Measurements from ENCODE around the gene DNAJC11.
"Not testable (repeated sequence)": the region's sequence is repeated elsewhere in the genome, so short reads cannot be mapped to it uniquely, and the experiment has no call there.

Gene DNAJC11

DNA sequence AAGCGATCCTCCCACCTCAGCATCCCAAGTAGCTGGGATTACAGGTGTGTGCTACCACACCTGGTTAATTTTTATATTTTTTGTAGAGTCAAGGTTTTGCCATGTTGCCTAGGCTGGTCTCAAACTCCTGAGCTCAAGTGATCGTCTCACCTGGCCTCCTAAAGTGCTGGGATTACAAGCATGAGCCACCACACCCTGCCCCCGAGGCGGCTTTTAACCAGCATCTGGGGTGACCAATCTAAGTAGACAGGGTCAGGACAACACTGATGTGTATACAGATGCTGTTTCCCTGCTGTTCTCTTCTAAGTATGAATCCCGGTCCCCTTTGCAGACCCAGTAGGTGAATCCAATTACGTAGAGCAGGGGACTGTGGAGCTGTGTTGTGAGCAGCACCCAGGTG, 53.1 kb downstream of the DNAJC11 start:
- Mint-ChIP-seq H3K36me3 (peaks cover 8% of the 10 kb centered on the region), H3K4me3 (no peak overlapping the region), H3K4me1 (ENCODE audit: low read depth) (no peaks in the 10 kb centered on the region), H3K27me3 (no peaks in the 10 kb centered on the region), H3K27ac (no peak overlapping the region), H3K9me3 (ENCODE audit: low read depth) (no peaks in the 10 kb centered on the region)

DNA sequence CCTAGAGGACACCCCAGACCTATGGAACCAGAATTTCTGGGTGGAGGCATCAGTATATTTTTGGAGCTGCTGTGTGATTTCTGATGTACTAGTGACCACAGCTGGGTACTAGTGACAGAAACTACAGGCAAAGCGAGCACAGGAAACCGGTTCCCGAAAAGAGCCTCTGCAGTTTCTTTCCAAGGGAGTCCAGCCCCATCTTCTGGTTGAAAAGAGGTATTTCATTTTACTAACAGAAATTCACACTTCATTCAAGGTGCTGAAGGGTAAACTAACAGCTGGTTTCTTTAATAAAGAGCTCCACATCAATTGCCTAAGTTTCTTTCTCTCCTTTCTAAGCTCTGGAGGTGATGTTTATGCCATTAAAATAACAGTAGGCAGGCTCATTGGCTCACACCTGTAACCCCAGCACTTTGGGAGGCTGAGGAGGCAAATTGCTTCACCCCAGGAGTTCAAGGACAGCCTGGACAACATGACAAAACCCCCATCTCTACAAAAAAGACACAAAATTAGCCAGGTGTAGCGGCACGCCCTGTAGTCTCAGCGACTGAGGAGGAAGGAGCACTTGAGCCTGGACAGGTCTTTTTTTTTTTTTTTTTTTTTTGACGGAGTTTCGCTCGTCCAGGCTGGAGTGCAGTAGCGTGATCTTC, 55.0 kb downstream of the DNAJC11 start:
- H3K27ac Mint-ChIP-seq: no peak overlapping the region
- peaks cover 5% of the 10 kb centered on the region for H3K36me3 Mint-ChIP-seq
- no peaks in the 10 kb centered on the region for H3K4me1 Mint-ChIP-seq (ENCODE audit: low read depth)
- H3K4me3 Mint-ChIP-seq: no peak overlapping the region
- no peaks in the 10 kb centered on the region for H3K27me3 Mint-ChIP-seq
- H3K9me3 Mint-ChIP-seq (ENCODE audit: low read depth): no peaks in the 10 kb centered on the region

DNA sequence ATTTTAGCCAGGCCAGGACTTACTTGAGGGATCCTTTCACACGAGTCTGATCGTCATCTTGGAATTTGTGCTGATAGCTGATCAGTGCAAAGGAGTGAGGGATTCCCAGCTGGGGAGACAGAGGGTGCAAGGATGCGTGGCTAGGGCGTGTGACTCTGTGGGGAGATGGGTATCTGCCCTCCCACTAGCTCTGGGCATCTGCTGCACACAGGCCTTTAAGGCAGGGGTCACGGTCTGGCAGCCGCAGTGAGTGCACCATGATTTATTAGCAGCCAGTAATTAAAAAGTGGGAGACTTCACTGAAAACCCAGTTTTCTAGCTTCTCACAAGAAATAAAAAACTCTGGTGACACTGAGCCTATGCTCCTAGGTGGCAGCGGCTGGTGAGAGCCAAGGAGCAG, 56.6 kb downstream of the DNAJC11 start:
- no peaks in the 10 kb centered on the region for H3K4me1 Mint-ChIP-seq (ENCODE audit: low read depth)
- no peak overlapping the region for H3K4me3 Mint-ChIP-seq
- no peak overlapping the region for H3K27ac Mint-ChIP-seq
- H3K9me3 Mint-ChIP-seq (ENCODE audit: low read depth): no peaks in the 10 kb centered on the region
- H3K36me3 Mint-ChIP-seq: peaks cover 2% of the 10 kb centered on the region
- no peaks in the 10 kb centered on the region for H3K27me3 Mint-ChIP-seq

DNA sequence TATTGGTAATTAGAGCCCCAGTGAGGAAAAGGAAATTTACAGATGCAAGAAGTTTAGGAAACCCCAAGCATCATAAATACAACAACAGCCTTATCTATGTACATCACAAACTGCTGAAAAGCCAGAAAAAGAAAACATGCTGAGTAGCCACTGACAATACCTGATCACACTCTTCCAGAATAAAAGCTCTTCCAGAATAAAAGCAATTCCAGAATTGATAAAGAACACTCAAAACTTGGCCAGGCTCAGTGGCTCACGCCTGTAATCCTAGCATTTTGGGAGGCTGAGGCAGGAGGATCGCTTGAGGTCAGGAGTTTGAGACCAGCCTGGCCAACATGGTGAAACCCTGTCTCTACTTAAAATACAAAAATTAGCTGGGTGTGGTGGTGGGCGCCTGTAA, 60.7 kb downstream of the DNAJC11 start:
- H3K27me3 Mint-ChIP-seq; H3K9me3 Mint-ChIP-seq (ENCODE audit: low read depth); H3K4me3 Mint-ChIP-seq; H3K36me3 Mint-ChIP-seq; H3K27ac Mint-ChIP-seq; H3K4me1 Mint-ChIP-seq (ENCODE audit: low read depth): not testable (repeated sequence)

DNA sequence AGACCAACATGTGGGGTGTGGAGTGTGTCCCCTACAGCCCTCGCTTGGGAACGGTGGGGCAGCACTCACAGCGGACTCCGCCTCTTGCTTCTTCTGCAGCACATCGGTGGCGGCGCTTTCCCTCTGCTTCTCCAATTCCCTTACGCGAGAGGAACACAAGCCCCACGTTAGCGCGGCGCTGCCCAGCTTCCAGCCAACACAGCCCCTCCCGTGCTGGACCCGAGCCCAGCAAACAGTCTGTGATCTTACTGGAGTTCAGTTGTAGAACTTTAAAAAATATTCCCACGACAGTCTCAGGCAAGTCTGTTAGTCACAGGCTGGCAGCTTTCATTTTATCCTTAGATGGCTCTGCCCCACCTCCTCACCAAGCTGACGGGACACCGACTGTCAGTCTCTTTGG, 63.4 kb downstream of the DNAJC11 start:
- Mint-ChIP-seq H3K4me3 (no peak overlapping the region), H3K4me1 (ENCODE audit: low read depth) (no peaks in the 10 kb centered on the region), H3K27ac (no peak overlapping the region), H3K27me3 (no peaks in the 10 kb centered on the region), H3K36me3 (no peaks in the 10 kb centered on the region), H3K9me3 (ENCODE audit: low read depth) (no peaks in the 10 kb centered on the region)

DNA sequence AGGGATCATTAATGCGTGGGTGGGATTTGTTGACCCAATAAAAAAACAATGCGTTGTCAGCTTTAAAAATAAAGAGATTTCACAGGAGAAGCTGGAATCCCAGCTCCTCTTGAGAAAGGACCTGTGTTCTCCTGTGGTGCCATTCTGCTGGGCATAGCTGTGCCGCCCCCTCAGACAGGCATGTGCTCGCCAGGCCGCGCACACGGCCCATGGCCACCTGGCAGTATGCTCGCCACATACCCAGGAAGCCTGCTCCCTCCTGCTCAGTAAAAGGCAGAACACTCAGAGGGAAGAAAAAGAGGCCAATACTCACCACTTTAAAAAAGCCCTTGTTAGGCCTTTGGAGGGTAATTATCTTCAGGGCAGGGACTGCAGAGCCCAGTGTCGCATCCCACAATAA, 63.8 kb downstream of the DNAJC11 start:
- no peak overlapping the region for H3K27ac Mint-ChIP-seq
- H3K36me3 Mint-ChIP-seq: no peaks in the 10 kb centered on the region

DNA sequence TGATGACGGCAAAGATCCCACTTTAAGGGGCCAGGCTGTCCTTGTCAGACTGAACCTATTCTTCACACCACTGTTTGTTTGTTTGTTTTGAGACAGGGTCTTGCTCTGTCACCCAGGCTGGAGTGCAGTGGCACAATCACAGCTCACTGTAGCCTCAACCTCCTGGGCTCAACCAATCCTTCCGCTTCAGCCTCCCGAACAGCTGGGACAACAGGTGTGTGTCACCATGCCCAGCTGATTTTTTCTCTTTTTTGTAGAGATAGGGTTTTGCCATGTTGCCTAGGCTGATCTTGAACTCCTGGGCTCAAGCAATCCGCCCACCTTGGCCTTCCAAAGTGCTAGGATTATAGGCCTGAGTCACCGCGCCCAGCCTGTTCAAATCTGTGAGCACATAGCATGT, 64.8 kb downstream of the DNAJC11 start:
- H3K27me3 Mint-ChIP-seq; H3K9me3 Mint-ChIP-seq (ENCODE audit: low read depth); H3K4me1 Mint-ChIP-seq (ENCODE audit: low read depth); H3K36me3 Mint-ChIP-seq; H3K4me3 Mint-ChIP-seq; H3K27ac Mint-ChIP-seq: not testable (repeated sequence)

More for the DNA sequence above, 63.8 kb downstream of the DNAJC11 start:
- Mint-ChIP-seq H3K9me3 (ENCODE audit: low read depth) (no peaks in the 10 kb centered on the region), H3K4me1 (ENCODE audit: low read depth) (no peaks in the 10 kb centered on the region), H3K27me3 (no peaks in the 10 kb centered on the region), H3K4me3 (no peak overlapping the region)

DNA sequence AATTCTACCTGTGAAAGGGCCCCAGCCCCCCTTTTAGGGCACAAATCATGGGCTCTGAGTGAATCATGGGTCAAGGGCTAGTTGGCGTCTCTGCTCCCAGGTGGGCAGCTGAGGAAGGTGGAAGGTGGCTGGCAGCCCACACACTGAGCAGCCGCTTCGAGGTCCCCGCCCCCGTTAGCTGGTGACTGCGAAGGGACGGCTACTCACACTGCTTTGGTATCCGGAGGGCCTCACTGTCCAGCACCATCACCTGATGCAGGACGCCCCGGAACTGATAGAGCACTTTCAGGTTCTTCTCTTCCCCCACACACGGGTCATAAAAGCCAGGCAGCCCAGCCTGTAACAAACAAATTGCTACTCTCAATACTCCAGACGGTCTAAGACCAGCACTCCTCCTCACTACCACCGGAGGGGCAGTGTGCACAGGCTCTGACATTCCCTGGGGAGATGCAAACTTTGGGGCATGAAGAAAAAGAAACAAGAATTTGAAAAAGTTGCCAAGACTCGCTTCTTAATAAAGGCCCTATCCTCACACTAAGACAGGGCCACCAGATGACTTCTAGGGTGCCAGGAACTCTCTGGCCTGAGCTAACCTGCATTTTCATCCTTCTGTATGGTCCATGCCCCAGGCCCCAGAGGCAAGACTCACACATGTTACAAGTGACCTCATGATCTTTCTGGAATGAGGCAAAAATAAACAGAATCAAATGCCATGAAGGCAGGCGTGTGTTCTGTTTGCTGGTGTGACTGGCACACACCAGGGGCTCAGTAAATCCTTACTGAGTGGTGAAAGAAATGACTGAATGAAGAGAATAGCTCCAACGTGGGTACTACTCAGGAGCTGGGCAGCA, 65.5 kb downstream of the DNAJC11 start:
- Mint-ChIP-seq H3K4me3 (no peak overlapping the region), H3K4me1 (ENCODE audit: low read depth) (no peaks in the 10 kb centered on the region), H3K9me3 (ENCODE audit: low read depth) (no peaks in the 10 kb centered on the region), H3K27me3 (no peaks in the 10 kb centered on the region), H3K27ac (no peak overlapping the region), H3K36me3 (no peaks in the 10 kb centered on the region)

DNA sequence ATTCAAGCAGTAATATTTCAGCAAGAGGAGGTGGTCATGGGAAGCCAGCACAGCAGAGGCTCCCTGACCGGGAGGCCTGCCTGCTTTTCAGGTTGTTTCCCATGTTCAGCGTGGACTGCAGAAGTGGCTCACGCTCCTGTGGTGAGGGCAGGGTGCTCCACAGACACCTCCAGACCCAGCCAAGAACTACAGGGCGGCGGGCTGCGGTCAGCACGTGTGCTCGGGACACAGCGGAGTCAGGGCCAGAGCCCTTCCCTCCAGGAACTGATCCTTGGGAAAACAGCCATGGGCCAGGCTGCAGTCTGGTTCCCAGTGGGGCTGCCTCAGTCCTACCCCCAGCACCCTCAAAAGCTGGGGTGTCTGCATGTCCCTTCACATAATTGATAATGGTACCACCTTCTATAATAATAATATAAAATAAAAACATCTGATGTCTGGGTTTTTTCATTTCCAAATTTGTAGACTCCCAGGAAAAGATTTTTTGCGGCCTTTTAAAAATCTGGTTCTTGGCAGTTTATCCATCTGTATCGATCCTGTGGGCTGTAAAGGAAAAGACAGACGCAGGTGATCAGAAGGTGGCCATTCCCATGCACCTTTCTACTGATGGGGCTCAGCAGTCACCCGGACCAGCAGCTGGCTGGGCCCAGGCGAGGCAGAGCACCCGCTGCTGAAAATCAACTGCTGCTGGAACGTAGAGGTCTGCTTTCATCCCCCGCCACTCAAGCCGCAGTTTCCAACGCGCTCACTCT, 66.3 kb downstream of the DNAJC11 start:
- Mint-ChIP-seq H3K9me3 (ENCODE audit: low read depth) (no peaks in the 10 kb centered on the region), H3K27me3 (no peaks in the 10 kb centered on the region), H3K36me3 (no peaks in the 10 kb centered on the region), H3K4me1 (ENCODE audit: low read depth) (no peaks in the 10 kb centered on the region), H3K27ac (no peak overlapping the region), H3K4me3 (no peak overlapping the region)

DNA sequence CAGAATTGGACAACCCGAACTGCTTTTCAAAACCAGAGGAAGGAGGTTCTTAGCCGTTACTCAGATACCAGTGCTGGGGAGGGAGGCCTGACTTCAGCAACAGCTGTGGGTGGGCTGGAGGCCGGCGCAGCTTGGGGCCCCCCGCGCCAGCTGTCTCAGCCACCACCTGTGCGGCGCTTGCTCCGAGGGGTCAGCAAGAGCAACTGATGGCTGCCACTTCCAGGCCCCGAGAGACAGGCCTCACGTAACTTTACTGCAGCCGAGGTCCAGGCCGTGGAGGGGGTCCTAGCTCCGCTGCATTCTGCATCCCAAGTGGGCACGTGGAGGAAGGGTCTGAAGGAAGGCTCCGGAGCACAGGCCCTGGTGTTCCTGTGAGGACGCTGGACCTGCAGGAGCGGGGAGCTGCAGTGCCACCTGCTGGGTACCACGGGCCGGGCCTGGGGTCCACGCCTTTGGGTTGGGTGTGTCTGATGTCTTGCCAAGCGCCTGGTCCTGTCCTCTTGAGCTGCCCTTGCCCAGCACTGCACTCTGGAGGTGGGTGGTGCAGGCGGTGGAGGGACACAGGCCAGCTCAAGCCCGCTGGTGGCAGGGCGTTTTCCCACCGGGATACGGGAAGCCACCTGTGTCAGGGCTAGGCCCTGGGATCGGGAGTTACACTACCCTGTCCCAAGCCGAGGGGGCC, 67.1 kb downstream of the DNAJC11 start:
- Mint-ChIP-seq H3K4me1 (ENCODE audit: low read depth) (peaks cover under 1% of the 10 kb centered on the region), H3K27ac (no peak overlapping the region), H3K27me3 (no peaks in the 10 kb centered on the region), H3K4me3 (no peak overlapping the region), H3K9me3 (ENCODE audit: low read depth) (no peaks in the 10 kb centered on the region), H3K36me3 (no peaks in the 10 kb centered on the region)

DNA sequence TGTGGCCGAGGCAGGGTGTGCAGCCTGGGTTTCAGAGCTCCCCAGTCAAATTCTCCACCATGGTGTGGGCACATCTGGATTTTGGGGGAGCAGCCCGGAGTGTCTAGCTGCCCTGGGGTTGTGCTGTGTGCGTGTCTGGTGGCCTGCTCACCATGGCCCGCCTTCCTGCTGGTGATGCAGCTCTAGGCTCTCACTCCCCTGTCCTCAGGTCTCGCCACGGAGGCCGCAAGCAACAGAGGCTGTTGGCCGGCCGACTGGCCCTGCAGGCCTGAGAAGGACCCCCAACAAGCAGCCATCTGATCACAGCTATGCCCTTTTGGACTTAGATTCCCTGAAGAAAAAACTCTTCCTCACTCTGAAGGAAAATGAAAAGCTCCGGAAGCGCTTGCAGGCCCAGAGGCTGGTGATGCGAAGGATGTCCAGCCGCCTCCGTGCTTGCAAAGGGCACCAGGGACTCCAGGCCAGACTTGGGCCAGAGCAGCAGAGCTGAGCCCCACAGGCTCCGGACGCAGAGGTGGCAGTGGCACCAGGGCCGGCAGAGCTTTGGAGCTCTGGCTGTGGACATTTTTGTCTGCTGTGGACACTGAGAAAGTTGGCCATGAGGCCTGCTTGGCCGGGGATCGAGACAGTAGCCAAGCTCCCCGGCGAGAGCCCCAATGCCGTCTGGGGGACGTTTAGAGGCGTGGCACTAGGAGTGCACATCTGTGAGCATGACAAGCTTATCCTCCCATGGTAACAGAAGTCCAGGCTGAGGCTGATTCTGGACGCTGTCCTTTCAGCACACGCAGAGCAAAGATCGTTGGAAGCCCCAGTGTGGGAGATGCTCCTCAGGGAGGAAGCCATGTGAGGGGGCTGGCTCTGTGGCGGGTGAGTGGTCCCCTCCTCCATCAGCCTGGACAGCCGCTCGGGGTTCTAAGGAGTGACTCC, 68.8 kb downstream of the DNAJC11 start:
- Mint-ChIP-seq H3K9me3 (ENCODE audit: low read depth) (no peaks in the 10 kb centered on the region), H3K27ac (no peak overlapping the region), H3K4me3 (no peak overlapping the region), H3K36me3 (no peaks in the 10 kb centered on the region), H3K27me3 (no peaks in the 10 kb centered on the region), H3K4me1 (ENCODE audit: low read depth) (peaks cover 3% of the 10 kb centered on the region)

DNA sequence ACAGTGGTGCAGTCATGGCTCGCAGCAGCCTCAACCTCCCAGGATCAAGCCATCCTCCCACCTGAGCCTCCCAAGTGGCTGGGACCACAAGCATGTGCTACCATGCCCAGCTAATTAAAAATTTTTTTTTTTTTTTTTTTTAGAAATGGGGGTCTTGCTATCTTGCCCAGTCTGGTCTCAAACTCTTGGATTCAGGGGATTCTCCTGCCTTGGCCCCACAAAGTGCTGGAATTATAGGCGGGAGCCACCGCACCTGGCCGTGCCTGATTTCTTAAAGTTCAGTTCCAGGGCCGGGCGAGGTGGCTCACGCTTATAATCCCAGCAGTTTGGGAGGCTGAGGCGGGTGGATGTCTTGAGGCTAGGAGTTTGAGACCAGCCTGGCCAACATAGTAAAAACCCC, 70.6 kb downstream of the DNAJC11 start:
- Mint-ChIP-seq H3K9me3 (ENCODE audit: low read depth) (no peaks in the 10 kb centered on the region), H3K4me1 (ENCODE audit: low read depth) (peaks cover 20% of the 10 kb centered on the region), H3K27me3 (no peaks in the 10 kb centered on the region)

DNA sequence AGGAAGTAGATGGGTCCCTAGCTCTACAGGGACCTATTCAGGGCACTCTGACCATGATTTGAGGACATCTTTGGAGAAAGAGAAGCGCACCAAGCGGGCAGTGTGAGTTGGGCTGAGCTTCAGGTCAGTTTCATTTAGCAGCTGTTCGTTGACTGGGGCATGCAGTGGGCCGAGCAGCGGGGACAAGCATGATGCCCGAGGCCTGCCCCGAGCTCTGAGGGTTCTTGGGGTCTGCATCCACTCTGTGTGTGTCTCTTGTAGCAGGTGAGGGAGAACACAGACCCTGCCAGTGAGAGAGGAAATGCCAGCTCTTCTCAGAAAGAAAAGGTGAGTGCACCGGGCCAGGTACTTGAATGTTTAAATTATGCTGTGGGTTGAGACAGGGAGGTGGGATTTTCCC, 71.6 kb downstream of the DNAJC11 start:
- no peaks in the 10 kb centered on the region for H3K36me3 Mint-ChIP-seq
- H3K4me3 Mint-ChIP-seq: no peak overlapping the region
- H3K4me1 Mint-ChIP-seq (ENCODE audit: low read depth): peaks cover 24% of the 10 kb centered on the region
- H3K27me3 Mint-ChIP-seq: no peaks in the 10 kb centered on the region
- no peak overlapping the region for H3K27ac Mint-ChIP-seq
- H3K9me3 Mint-ChIP-seq (ENCODE audit: low read depth): no peaks in the 10 kb centered on the region

More for the DNA sequence above, 70.6 kb downstream of the DNAJC11 start:
- no peak overlapping the region for H3K4me3 Mint-ChIP-seq
- H3K36me3 Mint-ChIP-seq: no peaks in the 10 kb centered on the region
- no peak overlapping the region for H3K27ac Mint-ChIP-seq

DNA sequence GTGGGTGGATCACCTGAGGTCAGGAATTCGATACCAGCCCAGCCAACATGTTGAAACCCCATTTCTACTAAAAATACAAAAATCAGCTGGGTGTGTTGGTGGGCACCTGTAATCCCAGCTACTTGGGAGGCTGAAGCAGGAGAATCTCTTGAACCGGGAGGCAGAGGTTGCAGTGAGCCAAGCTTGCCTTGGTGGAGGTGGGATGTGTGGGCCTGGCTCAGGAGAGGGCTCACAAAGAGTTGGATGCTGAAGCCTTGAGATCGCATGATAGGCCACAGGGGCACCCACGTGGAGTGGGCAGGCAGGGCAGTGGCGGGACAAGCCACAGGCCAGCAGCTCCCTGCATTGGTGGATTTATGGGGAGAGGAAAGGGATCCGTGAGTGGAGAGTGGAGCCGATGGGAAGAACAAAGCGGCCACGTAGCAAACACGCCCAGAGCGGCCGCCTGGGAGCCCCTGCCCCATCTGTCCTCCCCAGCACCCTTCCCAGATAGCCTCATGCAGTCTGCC, 72.6 kb downstream of the DNAJC11 start:
- no peak overlapping the region for H3K27ac Mint-ChIP-seq
- H3K4me1 Mint-ChIP-seq (ENCODE audit: low read depth): peaks cover 27% of the 10 kb centered on the region
- H3K36me3 Mint-ChIP-seq: no peaks in the 10 kb centered on the region
- H3K4me3 Mint-ChIP-seq: no peak overlapping the region
- no peaks in the 10 kb centered on the region for H3K27me3 Mint-ChIP-seq
- H3K9me3 Mint-ChIP-seq (ENCODE audit: low read depth): no peaks in the 10 kb centered on the region
